Lower lobe of right lung (tissue), 2 donors: Measurements from ENCODE around the gene PSMB5. TPM values are rescaled to one million over a fixed set of nuclear protein-coding genes. Genes with fewer than 3 reads are reported as not detected.
"Not testable (repeated sequence)": the region's sequence is repeated elsewhere in the genome, so short reads cannot be mapped to it uniquely, and the experiment has no call there.

Experiments used
- ATAC-seq, 2 donors: fragments of 200-7000 bp; cut with Tn5 transposase; one replicate each; pipeline ENCODE4 v1.9.1; 2020 to 2022; ENCODE audit warnings: mild to moderate bottlenecking in 2 of 2, moderate library complexity in 2 of 2
- DNase-seq: peaks from one replicate; pipeline ENCODE4 v3.0.0-alpha.2; 2020
- H3K27ac ChIP-seq: fragments of 200-600 bp; one replicate; pipeline ENCODE4 v1.8.0; 2022
- H3K27me3 ChIP-seq: fragments of 200-600 bp; one replicate; pipeline ENCODE4 v1.8.0; 2022; ENCODE audit warnings: low read depth
- H3K36me3 ChIP-seq: fragments of 200-600 bp; one replicate; pipeline ENCODE4 v1.8.0; 2022; ENCODE audit warnings: mild to moderate bottlenecking
- H3K4me1 ChIP-seq: fragments of 200-600 bp; one replicate; pipeline ENCODE4 v1.8.0; 2022
- H3K4me3 ChIP-seq: fragments of 200-600 bp; one replicate; pipeline ENCODE4 v1.8.0; 2022; ENCODE audit warnings: mild to moderate bottlenecking
- H3K9me3 ChIP-seq: fragments of 200-600 bp; one replicate; pipeline ENCODE4 v1.8.0; 2022
- CTCF ChIP-seq: fragments of 200-600 bp; IDR thresholded peaks from one replicate; pipeline ENCODE4 v1.8.0; 2022; ENCODE audit warnings: antibody characterized with exemption, mild to moderate bottlenecking
- intact Hi-C: fragments of 100-400 bp; cut with DNase I; formaldehyde crosslinking; loops from one replicate; pipeline ENCODE4 v1.11.0; 2022
- total RNA-seq: library from RNA; stranded (reverse); fragmentation: NEBNext Ultra II Directional; extraction: Animal tissue kit (Norgen Biotek cat#: 25700); gene quantifications from one replicate; pipeline ENCODE4 v1.2.1, GENCODE V29; 2021
- donor health status: DM: no; HTN: yes; CAD: no; lungs with severe emphysema.

PSMB5 gene
- total RNA-seq, 1 donor from 2014 or later = 71.5 TPM

- H3K27ac ChIP-seq = no peak overlapping the region
- DNase-seq (no peak), ATAC-seq (no peak)
- no peaks in the 10 kb centered on the region for H3K27me3 ChIP-seq
- H3K36me3 ChIP-seq = no peaks in the 10 kb centered on the region
- no peak overlapping the region for H3K4me3 ChIP-seq
- no peak for TF ChIP-seq CTCF
- H3K4me1 ChIP-seq = no peaks in the 10 kb centered on the region
- intact Hi-C loops = no loop called here
- H3K9me3 ChIP-seq = no peaks in the 10 kb centered on the region
Measured at GRCh38 chr14:23017091-23017490, 17.6 kb downstream of the PSMB5 start.

GRCh38 chr14:23015618-23016017 lies 19.1 kb downstream of the PSMB5 start:
- intact Hi-C loops = no loop called here
- no peak for ATAC-seq
- no peaks in the 10 kb centered on the region for H3K36me3 ChIP-seq

GRCh38 chr14:23013749-23014054 lies 21.0 kb downstream of the PSMB5 start:
- DNase-seq, H3K4me3 ChIP-seq, H3K4me1 ChIP-seq, H3K27ac ChIP-seq, ATAC-seq, H3K36me3 ChIP-seq, intact Hi-C loops, H3K27me3 ChIP-seq, H3K9me3 ChIP-seq: not testable (repeated sequence)

More at GRCh38 chr14:23015618-23016017, 19.1 kb downstream of the PSMB5 start:
- no peak overlapping the region for H3K27ac ChIP-seq
- DNase-seq = no peak
- no peak for TF ChIP-seq CTCF
- H3K4me3 ChIP-seq = no peak overlapping the region
- H3K4me1 ChIP-seq = no peaks in the 10 kb centered on the region
- no peaks in the 10 kb centered on the region for H3K27me3 ChIP-seq
- no peaks in the 10 kb centered on the region for H3K9me3 ChIP-seq

GRCh38 chr14:23013054-23013748 lies 21.5 kb downstream of the PSMB5 start:
- no peak for ATAC-seq
- H3K27ac ChIP-seq = no peak overlapping the region
- no peaks in the 10 kb centered on the region for H3K9me3 ChIP-seq
- no peaks in the 10 kb centered on the region for H3K36me3 ChIP-seq
- H3K4me1 ChIP-seq = peaks cover 7% of the 10 kb centered on the region
- no peak for TF ChIP-seq CTCF
- no peaks in the 10 kb centered on the region for H3K27me3 ChIP-seq
- no peak for DNase-seq
- intact Hi-C loops = no loop called here
- H3K4me3 ChIP-seq = no peak overlapping the region

- ATAC-seq (peak; percentile 54 to 74), DNase-seq (peak; percentile 91)
- peak within 1 kb of the TSS; percentile 84 for H3K27ac ChIP-seq
- peaks cover 27% of the 10 kb centered on the region for H3K4me1 ChIP-seq
- intact Hi-C loops = no loop called here
- H3K4me3 ChIP-seq = peak within 1 kb of the TSS; percentile 58
- no peaks in the 10 kb centered on the region for H3K27me3 ChIP-seq
- no peaks in the 10 kb centered on the region for H3K9me3 ChIP-seq
- no peak for TF ChIP-seq CTCF
- H3K36me3 ChIP-seq = no peaks in the 10 kb centered on the region
Measured at GRCh38 chr14:23009939-23010726, 24.6 kb downstream of the PSMB5 start, which contains the start of gene C14orf93. Gene C14orf93, minus strand, starts transcription at chr14:23010143. Its CDS starts 11,120 bp downstream, at chr14:22999023.

GRCh38 chr14:23009483-23009938 lies 25.2 kb downstream of the PSMB5 start:
- peak overlapping the region; percentile 58 for H3K4me3 ChIP-seq
- H3K4me1 ChIP-seq = peaks cover 27% of the 10 kb centered on the region
- ATAC-seq (no peak), DNase-seq (no peak)
- intact Hi-C loops = no loop called here
- H3K27ac ChIP-seq = peak overlapping the region; percentile 84
- H3K36me3 ChIP-seq = no peaks in the 10 kb centered on the region
- no peaks in the 10 kb centered on the region for H3K9me3 ChIP-seq
- no peaks in the 10 kb centered on the region for H3K27me3 ChIP-seq
- no peak for TF ChIP-seq CTCF
